ENCODE measurements around the gene PRPH2.
"Not testable (repeated sequence)": the region's sequence is repeated elsewhere in the genome, so short reads cannot be mapped to it uniquely, and the experiment has no call there.

The PRPH2 gene

GRCh38 chr6:42742116-42742894 lies 19.9 kb upstream of the PRPH2 start:
- DNase-seq (ENCODE audit: low read depth in 2 of 2), result peak; percentile 47

DNA sequence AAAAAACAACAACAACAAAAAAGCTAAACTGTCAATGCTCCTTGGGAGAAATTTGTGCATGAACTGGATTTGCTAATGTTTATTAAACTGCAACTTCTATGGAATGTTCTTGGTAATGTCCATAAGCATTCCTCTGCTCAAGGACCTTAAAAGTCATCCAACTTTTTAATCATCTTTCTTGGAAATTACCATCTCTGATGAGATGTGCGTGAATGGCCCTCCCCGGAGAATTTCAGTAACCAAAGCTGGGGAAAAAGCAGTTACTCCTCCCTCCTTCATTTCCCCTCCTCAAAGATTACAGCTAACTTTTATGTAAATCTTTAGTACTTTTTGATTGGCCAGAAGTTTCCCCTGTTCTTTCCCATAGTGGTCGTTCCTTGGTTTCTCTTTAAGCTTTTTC lies 18.3 kb upstream of the PRPH2 start:
- DNase-seq (ENCODE audit: low read depth in 2 of 2), result no peak

GRCh38 chr6:42735976-42736375 lies 13.6 kb upstream of the PRPH2 start:
- DNase-seq (ENCODE audit: low read depth in 2 of 2), result no peak

DNA sequence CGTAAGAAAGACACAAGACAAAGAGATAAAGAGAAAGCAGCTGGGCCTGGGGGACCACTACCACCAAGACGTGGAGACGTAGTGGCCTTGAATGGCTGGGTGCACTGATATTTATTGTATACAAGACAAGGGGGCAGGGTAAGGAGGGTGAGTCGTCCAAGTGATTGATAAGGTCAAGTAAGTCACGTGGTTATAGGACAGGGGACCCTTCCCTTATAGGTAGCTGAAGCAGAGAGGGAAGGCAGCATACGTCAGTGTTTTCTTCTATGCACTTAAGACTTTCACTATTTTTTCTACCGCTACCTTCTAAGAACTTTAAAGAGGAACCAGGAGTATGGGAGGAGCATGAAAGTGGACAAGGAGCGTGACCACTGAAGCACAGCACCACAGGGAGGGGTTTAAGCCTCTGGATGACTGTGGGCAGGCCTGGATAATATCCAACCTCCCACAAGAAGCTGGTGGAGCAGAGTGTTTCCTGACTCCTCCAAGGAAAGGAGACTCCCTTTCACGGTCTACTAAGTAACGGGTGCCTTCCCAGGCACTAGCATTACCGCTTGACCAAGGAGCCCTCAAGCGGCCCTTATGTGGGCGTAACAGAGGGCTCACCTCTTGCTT lies 11.6 kb upstream of the PRPH2 start:
- DNase-seq (ENCODE audit: low read depth in 2 of 2), result not testable (repeated sequence)

- no peak for DNase-seq (ENCODE audit: low read depth in 2 of 2)
Observed at GRCh38 chr6:42729731-42730130, 7.3 kb upstream of the PRPH2 start.

- DNase-seq (ENCODE audit: low read depth in 2 of 2), result no peak
Observed at GRCh38 chr6:42727627-42728026, 5.2 kb upstream of the PRPH2 start.

GRCh38 chr6:42727087-42727611 lies 4.8 kb upstream of the PRPH2 start:
- no peak for DNase-seq (ENCODE audit: low read depth in 2 of 2)

GRCh38 chr6:42726485-42727086 lies 4.2 kb upstream of the PRPH2 start:
- peak; percentile 75 to 77 for DNase-seq (ENCODE audit: low read depth in 2 of 2)

- DNase-seq (ENCODE audit: low read depth in 2 of 2), result no peak
Observed at GRCh38 chr6:42726026-42726425, 3.6 kb upstream of the PRPH2 start.

- DNase-seq (ENCODE audit: low read depth in 2 of 2), result no peak
Observed at GRCh38 chr6:42724825-42725224, 2.4 kb upstream of the PRPH2 start.

- DNase-seq (ENCODE audit: low read depth in 2 of 2), result no peak
Observed at GRCh38 chr6:42720739-42721138, 1.7 kb downstream of the PRPH2 start.

- no peak for DNase-seq (ENCODE audit: low read depth in 2 of 2)
Observed at GRCh38 chr6:42715871-42716270, 6.5 kb downstream of the PRPH2 start.

GRCh38 chr6:42714098-42714761 lies 8.2 kb downstream of the PRPH2 start:
- DNase-seq (ENCODE audit: low read depth in 2 of 2), result no peak

DNA sequence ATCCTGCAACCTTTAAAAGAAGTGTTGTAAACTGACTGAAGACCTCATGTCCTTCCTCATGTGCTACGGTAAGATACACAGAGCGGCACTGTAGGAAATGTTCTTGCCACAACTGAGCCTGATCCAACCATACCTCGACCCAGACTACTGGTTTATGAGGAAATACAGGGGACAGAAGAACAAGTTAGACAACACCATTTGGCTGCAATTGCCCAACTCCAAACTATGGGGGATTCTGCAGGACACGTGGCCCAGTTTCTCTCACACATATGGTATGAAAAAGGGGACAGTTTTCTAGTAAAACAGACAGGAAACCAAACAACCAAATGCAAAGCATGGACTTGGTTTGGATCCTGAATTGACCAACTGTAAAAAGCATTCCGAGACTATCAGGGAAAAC lies 10.5 kb downstream of the PRPH2 start:
- DNase-seq (ENCODE audit: low read depth in 2 of 2), result no peak

DNA sequence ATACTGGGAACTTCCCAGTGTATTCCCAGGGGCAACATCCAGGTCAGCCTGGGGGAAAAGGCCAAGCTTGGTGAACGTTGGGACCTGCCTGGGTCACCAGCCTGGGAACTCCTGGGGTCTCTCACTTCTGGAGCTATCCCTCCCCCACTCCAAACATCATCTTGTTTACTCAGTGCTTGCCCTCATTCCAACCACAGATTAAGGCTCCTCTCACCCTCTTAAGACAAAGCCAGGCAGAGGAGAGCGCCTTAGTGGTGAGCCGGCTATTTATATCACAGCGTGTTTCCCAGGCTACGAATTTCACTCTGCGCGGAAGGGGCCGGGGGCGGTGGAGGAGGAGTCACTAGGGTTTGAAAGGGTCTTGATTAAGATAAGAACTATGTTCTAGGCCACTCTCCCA lies 12.1 kb downstream of the PRPH2 start:
- DNase-seq (ENCODE audit: low read depth in 2 of 2), result no peak

- no peak for DNase-seq (ENCODE audit: low read depth in 2 of 2)
Observed at GRCh38 chr6:42709871-42710270, 12.5 kb downstream of the PRPH2 start.

DNA sequence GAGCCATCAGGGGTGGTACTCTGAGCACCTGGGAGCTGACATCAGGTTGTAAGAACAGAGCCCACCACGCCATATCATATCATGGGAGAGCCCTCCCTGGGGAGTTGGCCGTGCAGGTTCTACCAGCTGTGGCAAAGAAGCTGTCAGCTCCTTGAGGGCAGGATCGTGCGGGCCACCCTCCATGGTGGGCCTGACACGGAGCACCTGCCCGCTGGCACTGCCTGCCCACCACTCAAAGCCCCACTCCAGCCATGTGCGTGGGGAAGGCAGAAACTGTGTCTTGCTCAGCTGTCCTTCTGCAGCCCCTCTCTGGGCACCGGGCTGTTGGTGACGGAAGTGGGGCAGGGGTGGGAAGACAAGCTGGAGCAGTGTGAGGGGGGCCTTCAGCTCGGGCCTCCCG lies 14.3 kb downstream of the PRPH2 start:
- DNase-seq (ENCODE audit: low read depth in 2 of 2), result no peak

GRCh38 chr6:42707595-42707994 lies 14.8 kb downstream of the PRPH2 start:
- no peak for DNase-seq (ENCODE audit: low read depth in 2 of 2)

DNA sequence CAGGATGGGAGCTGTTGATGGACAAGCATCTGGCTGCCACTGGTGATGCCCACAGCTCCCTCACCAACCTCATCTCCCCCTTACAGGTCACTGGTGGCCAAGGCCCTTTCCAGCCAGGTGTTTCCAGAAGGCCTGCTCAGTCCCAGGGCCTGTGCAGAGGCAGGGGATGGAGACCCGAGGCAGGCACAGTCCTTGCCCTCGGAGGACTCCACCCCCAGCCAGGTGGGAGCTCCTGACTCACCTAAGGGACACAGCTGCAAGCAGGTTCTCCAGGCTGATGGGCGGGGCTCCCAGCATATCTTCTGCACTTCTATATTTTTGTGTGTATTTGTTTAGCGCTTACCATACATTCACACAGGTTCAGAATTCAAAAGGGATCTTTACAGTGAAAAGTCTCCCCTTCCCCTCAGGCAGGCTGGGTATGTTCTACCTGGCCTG lies 17.4 kb downstream of the PRPH2 start:
- DNase-seq (ENCODE audit: low read depth in 2 of 2), result no peak

DNA sequence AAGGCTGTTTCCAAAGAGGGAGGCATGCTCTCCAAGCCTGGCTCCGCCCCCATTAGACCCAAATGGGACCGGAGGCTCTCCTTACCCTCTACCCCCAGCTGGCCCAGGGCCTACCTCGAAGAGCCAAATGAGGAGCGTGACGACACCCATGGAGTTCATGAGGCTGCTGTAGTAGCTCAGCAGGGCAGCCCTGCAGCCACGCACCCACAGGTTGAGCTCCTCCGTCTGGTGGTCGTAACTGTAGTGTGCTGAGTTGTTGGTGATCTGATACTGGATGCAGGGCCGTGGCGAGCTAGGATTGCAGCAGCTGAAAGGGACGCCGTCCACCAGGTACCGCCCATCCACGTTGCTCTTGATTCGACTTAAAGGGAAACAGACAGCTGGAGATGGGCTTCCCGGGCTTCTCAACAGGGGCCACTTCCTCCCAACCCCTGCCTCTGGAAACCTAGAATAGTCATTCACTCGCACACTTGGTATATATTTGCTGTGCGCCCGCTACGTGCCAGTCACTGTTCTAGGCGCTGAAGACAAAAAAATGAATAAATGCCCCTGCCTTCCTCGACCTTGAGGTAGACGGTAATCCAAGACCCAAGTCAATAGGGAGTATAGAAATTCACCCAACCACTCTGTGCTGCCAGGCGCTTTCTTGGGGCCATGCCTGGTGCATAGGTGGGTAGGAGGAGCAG lies 18.0 kb downstream of the PRPH2 start:
- no peak for DNase-seq (ENCODE audit: low read depth in 2 of 2)

DNA sequence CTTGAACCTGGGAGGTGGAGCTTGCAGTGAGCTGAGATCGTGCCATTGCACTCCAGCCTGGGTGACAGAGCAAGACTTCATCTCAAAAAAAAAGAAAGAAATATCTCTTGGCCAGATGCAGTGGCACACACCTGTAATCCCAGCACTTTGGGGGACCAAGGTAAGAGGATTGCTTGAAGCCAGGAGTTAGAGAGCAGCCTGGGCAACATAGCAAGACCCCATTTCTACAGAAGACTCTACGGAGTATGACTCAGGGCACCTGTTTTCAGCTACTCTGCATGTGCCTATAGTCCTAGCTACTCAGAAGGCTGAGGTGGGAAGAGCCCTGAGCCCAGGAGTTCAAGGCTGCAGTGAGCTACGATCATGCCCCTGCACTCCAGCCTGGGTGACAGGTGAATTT lies 19.6 kb downstream of the PRPH2 start:
- not testable (repeated sequence) for DNase-seq (ENCODE audit: low read depth in 2 of 2)

DNA sequence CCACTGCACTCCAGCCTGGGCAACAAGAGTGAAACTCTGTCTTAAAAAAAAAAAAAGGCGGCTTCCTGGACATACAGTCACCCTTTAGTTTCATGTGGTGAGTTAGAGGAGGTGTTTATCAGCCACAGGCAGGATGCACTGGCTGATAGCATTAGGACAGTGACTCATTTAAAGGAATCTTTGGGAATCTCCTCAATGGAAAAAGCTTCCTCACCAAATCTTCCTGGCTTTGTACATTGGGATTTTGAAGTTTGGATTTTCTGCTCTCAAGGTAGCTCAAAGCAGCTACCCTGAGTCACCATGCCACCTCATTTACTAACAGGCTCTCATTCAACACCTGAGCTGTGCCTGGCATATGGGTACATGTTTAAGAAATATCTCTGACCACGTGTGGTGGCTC lies 20.2 kb downstream of the PRPH2 start:
- no peak for DNase-seq (ENCODE audit: low read depth in 2 of 2)

Data from fibroblast of skin of left biceps (primary cell).